Renal cortical epithelial cell (primary cell): Measurements from ENCODE around the gene NTM. TPM values are rescaled to one million over a fixed set of nuclear protein-coding genes. Genes with fewer than 3 reads are reported as not detected.
A peak's percentile ranks its signal among the peaks of the same experiment; 100 is the strongest.

Experiments
- DNase-seq: peaks from one replicate; pipeline ENCODE4 v3.0.0-alpha.2; 2011; ENCODE audit warnings: low read depth
- total RNA-seq: library from RNA; depleted of rRNA; stranded (reverse); fragments of >200 nt; gene quantifications from 2 replicates; pipeline ENCODE4 v1.2.3, GENCODE V29; 2014

NTM gene
- total RNA-seq, 1 donor from 2014 or later = 0.85 TPM

DNA sequence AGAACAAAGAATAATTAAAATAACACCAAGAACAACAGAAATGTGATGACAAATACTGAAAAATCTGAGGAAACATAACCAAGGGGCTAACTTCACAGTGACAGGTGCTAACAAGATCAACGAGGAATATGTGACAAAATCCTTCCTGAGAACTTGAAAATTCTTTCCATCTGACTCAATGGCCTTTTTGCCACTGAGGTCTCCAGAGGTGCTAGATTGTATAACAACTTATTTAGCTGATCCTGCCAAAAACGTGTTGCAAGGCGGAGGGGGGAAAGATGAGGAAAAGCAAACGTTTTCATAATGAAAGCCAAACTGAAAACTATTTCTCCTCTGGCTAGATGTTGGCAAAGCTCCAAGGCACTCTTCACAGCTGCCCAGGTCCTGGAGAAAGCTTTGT is 364.5 kb downstream of the NTM start:
- no peak for DNase-seq

DNA sequence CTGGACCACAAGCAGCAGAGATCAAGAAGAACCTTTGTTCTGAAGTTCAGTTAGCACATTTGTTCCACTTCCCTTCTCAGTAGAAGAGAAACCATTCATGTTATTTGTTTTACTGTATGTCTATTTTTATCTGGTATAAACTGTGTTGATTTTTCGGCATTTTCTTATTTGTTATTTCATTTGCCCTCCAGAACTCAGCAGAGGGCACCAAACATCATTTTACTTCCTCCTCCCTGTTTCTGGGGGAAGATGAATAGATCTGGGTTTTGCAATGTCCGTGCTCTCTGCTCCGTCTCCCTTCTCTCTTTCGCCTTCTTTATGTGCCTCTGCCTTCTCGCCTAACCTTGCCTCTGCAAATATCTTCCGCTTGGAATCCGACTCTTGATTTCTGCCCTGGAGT is 366.9 kb downstream of the NTM start:
- DNase-seq = no peak

DNA sequence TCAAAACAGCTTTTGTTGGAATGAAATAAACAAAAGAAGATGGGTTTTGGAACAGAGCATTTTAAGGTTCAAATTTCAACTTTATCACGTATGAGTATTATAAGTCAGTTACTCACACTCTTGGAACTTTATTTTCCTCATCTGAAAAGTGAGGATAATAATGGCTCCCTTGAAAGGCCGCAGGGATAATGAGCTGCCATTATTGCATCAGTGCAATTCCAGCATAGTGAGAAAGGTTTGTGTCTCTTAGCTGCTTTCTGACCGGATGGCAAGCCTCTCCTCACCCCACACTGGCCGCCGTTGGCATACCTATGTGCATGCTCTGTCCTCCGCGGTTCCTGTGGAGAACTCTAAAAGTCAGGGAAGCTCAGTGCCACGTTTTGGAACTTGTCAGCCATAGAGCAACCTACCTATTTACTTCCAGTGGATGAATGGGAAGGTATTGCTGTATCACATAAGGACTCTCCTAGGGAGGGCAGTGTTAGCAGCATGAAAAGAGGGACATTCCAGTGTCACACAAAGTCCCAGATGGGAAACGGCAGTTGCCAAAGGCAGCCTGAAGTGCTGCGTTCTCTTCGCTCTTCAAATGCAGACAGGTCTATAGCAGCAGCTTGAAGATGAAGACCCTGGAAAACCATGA is 368.9 kb downstream of the NTM start:
- no peak for DNase-seq

DNA sequence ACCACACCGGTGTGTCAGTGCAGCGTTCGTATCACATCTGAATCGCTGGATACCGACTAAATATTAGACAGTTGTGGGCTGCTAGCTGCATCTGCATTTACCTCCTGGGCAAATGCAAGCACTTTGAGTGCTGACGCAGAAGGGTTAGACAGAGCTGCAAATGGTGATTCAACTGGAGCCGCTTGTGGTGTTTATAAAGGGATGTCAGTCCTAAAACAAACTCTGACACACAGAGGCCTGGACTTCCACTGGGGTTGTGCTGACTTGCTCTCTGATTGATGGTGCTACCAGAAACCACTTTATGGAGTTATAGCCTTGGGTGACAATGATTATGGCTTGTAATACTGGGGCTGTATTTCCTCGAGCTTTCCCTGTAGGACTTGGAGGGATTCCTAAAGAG is 374.4 kb downstream of the NTM start:
- DNase-seq = no peak

DNA sequence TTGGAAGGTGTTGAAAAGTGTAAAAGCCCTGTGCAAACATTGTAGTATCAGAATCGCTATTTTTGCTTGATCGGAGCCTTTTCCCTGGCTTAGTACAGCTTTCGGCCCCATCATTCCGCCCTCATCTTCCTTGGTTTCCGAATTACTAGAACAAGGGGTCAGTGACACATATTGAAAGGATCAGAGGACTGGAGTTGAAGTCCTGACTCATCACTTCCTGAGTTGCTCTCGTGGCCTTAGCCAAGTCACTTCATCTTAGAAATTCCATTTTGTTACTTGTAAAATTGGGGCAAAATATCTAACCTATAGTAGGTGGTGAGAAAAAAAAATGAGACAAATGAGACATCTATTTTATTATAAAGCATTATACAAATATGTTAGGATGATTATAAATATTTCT is 375.0 kb downstream of the NTM start:
- DNase-seq = no peak

DNA sequence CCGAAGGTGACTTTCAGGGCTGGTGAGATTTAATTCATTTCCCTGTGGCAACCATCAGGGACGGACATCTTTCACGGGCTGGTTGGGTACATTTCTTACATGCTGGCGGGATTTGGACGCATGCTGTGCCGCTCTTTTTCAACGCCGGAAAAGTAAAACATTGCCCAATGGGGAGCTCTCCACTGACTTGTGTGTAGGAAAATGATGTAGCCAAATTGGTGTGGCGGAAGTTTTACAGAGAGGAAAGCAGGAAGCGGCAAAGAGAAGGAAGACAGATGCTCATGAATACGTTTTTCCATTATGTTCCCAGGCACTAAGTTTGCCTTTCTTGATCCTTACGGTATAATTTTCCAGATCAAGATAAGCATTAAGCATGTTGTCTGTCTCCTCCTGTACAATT is 375.8 kb downstream of the NTM start:
- no peak for DNase-seq

DNA sequence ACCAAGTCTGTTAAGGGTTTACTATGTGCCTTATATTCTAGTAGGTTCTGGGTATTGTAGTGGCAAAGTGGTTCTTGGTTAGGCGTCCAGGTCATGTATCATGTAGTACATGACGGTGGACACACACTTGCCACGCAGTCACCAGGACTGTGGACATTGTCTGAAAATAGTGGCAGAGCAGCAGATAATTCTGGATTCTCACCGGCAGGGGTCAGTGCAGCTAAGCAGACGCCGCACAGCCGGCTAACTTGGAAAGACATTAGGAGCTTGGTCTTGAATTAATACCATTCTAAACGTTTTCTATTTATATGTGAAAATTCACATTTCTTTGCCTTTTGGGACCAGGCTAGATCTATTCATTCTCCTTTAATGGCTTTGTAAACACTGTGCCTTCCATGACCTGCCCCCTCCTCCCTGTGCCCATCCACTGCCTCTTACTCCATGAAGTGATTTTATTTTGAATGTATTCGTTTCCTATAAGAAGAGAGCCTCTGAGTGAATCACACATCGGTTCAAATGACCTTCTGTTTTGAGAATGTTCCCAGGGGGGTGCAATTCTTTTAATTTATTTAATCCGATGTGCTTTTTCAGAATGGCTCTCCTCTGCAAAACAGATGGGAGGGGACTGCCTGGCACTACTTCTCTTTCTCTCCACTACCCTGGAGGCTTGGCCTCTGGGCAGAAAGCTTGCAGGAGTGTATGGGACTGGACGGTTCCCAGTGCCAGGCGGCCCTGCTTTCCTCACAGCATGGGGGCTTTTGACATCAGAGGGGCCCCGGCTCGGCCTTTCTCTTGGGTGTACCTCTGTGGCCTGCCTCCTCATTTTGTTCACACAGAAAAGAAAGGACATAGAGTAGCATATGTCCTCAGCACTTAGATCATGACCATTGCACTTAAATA is 378.0 kb downstream of the NTM start:
- DNase-seq = peak; percentile 38

DNA sequence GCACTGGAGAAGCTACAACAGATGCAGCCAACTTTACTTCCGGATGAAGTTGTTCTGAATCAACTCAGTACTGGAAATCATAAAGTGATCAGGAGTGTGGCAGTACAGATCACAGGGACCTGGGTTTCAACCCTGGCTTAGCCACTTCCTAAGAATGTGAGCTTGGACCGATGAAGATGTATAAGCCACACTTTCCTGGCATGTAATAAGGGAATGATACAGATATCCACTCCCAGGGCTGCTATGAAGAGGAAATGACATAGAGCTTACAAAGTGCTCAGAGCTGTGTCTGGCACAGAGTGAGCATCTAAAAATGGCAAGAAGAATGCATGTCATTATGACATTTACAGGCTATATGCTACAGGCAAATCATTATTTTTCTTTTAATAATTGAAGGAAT is 378.7 kb downstream of the NTM start:
- DNase-seq = no peak

DNA sequence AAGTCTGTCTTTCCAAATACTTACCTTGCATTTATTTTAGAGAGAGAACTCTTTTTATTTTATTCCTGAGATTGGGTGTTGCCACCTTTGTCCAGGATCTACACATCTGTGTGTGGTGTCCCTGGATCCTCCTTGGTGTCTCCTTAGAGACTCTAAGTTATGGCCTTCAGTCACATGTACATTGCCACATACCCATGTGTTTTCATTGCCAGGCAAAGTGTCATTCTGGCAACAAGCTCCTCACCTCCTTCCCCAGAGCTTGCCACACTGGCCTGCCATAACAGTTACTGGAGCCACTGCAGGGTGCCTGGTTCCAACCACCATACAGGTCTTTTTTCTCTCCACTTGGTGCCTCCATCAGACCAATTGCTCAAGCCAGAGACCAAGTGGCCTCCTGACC is 379.7 kb downstream of the NTM start:
- DNase-seq = no peak

DNA sequence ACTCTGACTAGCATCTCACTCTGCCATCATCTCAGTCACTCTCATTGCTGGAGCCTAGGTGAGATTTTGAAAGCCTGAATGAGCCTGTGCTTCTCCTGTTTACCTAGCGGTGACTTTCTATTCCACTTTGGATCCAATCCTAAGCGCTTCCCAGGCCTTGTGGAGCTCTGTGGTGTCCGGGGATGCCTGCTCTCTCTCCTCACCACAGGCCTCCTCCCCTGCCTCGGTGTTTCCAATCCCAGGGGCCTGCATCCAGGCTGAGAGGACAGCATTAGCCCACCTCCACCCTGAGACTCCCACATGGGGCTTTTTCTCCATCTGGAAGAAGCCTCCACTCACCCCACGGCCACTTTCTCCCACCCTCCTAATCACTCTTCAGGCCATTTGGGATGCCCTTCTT is 380.3 kb downstream of the NTM start:
- no peak for DNase-seq

DNA sequence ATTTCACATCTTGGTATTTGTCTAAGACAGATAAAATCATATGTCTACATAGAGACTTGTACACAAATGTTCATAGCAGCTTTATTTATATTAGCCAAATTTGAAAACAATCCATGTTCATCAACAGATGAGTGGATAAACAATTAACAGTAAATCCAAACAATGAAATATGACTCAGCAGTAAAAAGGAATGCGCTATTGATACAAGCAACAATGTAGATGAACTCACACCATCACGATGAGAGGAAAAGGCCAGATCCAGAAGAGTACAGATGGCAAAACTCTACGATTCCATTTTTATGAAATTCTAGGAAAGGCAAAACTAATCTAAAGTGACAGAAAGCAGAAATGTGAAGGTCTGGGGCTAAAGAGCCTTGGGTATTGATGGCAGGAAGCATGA is 384.3 kb downstream of the NTM start:
- DNase-seq = no peak

DNA sequence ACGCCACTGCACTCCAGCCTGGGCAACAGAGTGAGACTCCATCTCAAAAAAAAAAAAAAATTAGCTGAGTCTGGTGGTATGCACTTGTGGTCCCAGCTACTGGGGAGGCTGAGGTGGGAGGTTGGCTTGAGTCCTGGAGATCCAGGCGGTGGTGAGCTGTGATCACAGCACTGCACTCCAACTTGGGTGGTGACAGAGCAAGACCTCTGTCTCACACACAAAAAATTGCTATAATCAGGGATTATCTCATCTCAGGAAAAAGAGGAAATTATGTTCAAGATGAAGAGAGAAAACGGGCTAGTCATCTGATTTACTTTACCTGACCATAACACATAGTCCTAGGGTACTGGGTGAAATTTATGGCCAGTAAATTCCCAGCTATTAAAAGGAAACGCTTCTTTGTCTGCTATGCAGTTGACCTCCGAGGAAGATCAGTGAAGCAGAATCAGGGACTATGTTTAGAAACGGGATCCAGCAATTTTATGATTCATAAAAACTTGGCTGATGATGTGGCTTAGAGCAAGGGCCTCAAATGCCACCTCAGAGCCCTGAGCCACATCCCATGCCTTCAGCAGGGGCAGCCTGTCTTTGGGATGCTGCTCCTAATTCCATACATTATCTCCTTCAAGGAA is 386.2 kb downstream of the NTM start:
- DNase-seq = no peak

DNA sequence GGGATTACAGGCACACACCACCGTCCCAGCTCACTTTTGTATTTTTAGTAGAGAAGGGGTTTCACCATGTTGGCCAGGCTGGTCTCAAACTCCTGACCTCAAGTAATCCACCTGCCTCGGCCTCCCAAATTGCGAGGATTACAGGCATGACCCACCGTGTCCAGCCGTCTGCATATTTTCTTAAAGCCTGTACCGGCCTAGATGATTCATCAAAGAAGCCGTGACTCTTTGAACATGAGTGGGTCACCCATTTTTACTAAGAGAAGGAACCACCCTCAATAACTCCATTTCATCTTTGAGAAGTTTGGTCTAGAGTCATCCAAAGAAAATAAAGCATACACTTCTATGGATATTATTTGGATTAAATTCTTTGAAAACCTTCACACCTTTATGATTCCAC is 388.3 kb downstream of the NTM start:
- DNase-seq = no peak

DNA sequence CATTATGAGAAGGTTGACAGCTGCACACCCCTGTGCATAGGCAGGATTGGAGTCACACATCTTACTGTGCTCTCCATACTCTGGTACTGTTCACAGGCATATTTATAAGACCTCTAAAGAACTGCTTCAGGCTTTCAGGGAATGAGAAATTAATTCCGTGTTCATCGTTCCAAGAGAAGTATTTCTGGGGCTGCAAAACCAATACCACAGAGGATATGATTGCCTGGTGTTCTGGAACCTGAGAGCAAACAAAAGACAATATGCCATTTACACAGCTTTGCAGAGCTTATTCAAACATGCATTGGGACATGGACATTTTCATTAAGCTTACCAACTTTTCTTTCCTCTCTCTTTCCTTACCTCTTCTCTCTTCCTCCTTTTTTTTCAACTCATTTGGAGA is 388.7 kb downstream of the NTM start:
- no peak for DNase-seq

DNA sequence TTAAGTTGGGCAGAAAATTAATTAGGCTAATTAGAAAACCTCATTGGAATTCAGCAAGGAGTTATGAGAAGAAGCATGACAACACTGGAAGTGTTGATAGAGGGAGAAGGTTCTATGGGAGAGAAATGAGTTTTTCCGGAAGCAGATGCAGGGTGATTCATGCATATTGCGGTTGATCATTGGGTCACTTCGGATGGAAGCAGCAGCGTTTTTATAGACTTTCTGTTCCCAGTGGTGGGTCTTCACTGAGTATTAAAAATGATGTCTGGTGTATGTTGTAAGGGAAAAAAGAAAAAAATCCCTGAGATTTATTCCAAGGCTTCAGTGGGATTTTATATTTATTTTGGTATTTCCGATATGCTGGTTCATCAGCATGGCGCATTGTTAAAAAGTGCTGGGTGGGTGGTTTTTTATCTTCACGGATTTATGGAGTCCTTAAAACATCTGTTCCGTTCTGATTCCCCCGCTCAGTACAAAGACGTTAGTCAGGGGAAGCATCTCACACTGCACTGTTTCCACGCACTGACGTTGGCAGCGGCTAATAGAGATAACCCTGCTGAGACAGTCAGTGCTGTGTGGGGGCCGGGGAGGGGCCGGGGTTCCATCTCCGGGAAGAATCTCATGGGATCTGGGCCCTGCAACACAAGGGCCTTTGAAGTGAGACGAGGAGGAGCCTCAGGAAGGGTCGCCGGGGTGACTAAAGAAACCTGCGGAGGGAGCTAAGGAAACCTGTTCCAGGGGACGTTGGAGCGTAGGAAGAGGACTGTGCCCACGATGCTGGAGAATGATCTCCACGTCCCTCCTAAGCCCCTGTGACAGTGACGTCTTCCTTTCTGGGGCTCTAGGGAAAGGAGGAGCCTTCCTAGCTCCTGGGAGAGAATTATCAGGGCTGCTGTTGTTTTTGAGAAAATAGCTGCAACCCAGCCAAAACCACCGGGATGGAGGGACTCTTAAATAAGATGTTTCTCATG is 390.0 kb downstream of the NTM start:
- DNase-seq = no peak

DNA sequence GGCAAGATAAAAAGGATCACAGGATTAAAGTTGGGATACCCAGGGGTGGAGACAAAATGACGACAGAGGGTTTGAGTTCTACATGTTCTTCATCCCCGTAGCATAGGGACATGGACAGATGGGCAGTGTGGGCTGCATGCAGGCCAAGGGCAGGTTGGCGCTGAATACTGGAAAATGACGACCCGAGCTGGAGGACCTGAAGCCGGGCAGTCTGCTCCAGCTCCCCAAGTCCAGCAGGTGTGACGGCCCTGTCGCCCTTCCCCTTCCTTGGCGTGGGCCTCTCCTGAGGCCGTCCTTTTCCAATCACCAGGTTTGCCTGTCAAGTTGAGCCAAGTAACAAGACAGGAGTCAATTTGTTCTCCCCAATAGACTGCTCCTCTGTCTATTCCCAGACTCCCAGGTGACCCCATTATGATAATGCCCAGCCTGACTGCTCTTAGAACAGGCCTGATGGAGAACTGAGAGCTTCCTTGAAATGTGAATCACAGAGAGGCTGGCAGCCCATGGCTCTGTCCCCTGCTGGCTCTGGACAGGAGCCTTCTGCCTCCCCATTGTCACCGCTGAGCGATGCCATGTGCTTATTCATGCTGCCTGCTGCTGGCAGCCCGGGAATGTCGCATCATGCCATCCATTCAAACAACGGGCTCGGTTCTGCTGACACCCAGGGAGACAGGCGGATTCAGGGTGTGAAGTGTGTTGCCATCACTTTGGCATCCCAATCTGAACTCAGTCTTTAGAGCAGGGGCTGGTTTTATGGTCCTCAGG is 392.1 kb downstream of the NTM start:
- no peak for DNase-seq

DNA sequence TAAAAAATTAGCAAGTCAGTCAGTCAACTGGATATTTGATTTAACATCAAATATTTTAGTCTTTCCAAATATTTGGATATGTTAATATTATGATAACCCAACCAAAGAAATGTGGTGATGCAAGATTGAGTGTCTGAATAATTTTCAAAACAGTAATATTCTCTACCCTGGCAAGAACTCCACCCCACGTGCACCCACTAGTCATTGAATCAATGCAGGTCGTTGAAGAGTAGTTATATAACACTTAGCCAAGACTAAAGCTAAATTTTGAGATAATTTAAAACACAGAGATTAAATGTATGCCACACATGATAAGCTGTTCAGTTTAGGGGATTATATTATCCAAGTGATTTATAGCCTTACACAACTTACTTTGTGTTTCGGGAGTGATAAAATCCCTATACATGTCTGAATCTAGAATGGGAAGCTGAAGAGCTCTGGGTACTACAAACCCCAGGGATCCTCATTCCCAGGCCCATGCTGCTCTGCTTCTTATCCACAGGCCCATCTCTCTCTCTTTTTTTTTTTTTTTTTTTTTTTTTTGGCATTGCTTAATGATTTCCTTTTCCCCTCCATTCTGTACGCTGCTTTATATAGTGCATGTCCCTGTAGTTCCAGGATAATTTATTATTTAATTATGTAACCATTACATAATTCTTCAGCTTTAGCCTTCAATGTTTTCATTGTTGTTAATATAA is 392.9 kb downstream of the NTM start:
- DNase-seq = no peak

DNA sequence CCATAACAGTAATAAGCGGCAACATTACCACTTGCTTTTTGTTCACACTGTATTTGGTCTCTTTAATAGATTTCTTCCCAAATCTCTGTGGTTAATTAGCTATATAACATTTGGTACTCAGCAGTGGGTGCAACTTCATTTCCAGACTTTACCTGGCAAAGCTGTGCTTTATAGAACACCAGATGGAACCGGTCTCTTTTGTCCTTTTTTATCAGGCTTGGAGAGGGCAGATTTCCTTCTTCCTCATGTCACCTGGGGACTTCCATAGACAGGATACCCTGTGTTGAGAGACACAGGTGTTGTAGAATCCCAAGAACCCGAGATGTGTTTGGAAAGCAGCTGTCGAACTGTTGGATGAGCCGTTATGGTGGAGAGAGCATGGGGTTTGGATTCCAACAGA is 393.7 kb downstream of the NTM start:
- no peak for DNase-seq

DNA sequence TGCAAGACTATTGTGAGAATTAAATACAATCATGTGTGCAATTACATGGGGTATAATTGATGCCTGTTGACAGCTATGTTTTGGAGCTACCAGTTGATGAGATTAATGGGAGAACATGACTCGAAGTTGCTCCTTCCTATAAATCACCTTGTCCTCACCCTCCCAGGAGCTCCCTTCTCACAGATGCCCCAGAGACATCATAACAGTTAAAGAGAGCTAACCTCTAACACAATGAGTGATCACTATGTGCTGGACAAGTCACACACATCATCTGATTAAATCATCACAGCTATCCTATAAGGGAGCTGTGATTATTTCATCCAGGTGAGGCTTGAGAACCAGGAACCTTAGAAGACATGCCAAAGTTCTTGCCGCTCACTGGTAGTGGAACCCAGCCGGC is 394.2 kb downstream of the NTM start:
- DNase-seq = no peak

DNA sequence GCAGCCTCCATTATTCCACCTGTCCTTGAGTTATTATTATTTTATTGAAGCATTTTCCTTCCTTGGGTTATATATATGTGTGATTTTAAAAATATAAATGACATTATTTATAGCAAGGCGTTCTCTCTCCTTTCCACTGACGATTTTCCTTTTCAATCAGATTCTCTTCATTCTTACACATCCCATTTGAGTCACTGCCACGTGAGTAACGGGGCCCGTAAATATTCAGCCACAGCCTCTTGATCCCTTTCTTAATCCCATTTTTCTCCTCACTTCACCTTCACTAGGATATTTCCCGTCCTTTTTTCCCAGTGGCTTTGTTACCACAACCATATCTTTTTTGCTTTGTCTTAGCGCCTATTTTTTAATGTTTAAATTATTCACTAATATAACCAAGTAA is 396.2 kb downstream of the NTM start:
- no peak for DNase-seq

DNA sequence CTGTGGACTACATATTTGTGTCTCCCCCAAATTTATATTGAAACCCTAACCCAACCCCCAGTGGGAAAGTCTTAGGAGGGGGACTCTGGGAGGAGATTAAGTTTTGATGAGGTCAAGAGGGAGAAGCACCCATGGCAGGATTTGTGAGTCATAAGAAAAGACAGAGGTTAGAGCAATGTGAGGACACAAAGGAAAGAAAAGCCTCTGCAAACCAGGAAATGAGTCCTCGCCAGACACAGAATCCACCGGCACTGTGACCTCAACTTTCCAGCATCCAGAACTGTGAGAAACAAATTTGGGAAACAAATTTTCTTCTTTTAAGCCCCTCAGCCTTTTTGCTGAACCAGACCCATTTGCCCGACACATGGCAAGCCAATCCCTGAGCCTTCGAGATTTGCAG is 397.0 kb downstream of the NTM start:
- no peak for DNase-seq
